DMS53 (cell line): ENCODE measurements around the gene MYO5A.
"Not testable (repeated sequence)": the region's sequence is repeated elsewhere in the genome, so short reads cannot be mapped to it uniquely, and the experiment has no call there.

Experiments
- DNase-seq: peaks from one replicate; lab custom pipeline; 2025; lab: John Stamatoyannopoulos, UW

The MYO5A gene

DNA sequence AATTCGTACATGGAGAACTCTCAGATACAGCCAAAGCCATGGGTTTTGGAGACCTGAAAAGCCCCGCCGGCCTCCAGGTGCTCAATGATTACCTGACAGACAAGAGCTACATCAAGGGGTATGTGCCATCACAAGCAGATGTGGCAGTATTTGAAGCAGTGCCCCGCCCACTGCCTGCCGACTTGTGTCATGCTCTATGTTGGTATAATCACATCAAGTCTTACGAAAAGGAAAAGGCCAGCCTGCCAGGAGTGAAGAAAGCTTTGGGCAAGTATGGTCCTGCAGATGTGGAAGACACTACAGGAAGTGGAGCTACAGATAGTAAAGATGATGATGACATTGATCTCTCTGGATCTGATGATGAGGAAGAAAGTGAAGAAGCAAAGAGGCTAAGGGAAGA, 23.5 kb downstream of the MYO5A start:
- no peak for DNase-seq

DNA sequence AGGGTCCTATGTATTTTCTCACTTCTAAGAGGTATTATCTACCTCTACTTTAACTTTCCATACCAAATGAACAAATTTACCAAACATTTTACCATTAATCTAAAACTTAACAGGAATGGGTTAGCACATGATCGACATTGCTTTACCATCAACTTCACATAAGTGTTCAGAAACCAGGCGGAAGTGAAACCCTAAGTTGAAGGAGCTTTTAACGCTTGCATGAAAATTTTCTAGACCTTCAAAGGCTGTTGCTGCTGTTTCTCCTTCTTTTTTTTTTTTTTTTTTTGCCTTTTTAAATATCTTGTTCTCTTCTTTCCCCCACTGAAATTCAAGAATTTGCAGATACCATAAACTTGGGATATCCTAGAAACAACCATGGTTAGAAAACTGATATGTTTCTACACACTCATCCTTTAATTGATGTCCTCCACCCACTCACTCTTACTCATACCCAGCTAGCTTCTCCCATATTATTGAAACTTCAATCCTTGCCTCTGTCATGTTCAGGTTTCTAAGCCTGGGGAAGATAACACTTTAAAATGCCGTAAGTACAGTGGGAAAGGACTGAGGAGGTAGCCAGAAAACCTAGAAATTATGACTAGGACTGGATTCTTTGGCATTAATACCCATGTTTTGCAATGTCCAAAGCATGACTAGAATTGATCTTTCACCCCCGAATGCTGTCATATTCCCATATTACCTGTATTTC, 24.7 kb downstream of the MYO5A start:
- DNase-seq: no peak

DNA sequence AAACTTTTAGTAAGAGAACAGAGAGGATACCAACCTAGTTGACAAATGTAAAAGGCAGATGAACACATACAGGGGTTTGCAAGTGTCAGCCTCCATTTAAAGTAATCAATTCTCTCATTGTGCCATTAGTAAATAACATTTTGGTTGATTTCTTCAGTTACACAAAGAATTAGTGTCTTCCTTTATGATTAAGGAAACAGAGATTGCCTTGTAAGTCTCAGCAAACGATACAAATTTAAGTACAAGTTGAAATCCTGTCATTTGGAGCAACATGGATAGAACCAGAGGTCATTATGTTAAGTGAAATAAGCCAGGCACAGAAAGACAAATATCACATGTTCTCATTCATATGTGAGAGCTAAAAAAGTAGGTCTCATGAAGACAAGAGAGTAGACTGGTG, 26.1 kb downstream of the MYO5A start:
- no peak for DNase-seq

DNA sequence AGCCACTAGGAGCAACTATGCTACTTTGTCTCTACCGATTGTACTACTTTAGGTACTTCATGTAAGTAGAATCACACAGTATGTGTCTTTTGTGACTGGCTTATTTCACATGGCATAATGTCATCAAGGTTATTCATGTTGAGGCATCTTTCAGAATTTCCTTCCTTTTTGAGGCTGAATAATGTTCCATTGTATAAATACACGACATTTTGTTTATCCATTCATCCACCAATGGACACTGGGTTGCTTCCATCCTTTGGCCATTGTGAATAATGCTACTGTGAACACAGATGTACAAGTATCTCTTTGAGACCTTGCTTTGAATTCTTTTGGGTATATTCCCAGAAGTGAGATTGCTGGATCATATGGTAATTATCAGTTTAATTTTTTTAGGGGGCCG, 29.2 kb downstream of the MYO5A start:
- no peak for DNase-seq

DNA sequence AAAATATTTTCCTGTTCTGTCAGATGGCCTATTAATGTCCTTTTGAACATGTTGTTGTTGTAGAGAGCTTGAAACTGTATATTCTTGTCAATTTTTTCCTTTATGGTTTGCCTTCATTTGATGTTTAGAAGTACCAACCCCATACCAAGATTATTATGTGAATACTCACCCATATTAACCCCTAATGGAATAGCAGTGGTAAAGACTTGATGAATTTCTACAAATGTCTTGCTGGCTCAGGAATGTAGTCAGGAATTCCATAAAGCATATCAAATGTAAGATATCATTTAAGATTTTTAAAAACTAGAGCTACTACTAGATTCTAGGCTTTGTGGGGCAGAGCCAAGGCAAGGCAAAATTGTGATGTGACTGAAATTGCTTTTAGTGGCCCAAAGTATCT, 30.0 kb downstream of the MYO5A start:
- no peak for DNase-seq

DNA sequence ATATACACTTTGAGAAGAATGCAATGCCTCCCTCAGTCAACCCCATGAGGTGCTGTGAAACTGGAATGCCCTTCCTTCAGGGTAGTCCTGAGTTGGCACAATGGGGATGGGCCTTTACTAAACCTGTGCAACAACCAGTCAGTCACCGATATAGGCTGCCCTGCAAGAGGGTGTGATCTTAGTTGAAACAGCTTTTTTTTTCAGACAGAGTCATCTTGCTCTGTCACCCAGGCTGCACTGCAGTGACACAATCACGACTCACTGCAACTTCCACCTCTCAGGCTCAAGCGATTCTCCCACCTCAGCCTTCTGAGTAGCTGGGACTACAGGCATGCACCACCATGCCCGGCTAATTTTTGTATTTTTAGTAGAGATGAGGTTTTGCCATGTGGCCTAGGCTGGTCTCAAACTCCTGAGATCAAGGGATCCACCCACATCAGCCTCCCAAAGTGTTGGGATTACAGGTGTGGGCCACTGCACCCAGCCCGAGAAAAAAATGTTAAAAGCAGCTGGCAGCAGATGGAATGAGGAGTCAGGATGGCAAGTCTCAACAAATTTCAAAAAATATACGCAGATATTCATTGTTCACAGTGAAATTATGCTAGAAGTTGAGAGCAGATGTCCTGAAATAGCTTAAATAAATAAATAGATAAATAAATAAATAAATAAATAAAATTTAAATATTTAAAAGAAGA, 31.8 kb downstream of the MYO5A start:
- peak; percentile 33 for DNase-seq

DNA sequence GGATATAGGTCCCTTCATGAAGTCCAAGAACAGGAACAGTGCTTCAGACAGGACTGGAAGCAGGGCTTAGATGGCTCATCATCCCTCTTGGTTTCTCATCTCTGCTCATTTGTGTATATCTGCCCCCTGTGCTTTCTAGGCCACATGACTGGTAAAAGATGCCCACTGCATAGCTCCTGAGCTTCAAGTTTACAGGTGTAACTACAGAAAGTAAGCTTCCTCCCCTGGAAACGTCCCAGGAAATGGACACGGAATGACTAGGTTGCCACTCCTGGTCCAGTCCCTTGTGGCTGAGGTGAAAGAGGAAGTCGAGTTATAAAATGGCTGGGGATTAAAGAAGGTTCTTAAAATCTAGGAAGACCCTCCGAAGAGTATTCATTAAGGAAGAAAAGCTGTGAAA, 32.5 kb downstream of the MYO5A start:
- DNase-seq: no peak

DNA sequence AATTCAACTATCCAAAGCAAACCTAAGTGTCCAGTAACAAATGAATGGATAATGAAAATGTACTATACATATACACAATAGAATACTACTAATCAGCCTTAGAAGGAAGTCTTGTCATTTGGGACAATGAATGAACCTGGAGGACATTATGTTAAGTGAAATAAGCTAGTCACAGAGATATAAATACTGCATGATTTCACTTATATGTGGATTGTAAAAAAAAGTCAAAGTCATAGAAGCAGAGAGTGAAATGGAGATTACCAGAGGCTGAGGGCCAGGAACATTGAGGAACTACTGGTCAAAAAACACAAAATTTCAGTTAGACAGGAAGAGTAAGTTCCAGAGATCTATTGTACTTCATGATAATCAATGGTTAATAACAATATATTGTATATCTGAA, 33.6 kb downstream of the MYO5A start:
- no peak for DNase-seq

DNA sequence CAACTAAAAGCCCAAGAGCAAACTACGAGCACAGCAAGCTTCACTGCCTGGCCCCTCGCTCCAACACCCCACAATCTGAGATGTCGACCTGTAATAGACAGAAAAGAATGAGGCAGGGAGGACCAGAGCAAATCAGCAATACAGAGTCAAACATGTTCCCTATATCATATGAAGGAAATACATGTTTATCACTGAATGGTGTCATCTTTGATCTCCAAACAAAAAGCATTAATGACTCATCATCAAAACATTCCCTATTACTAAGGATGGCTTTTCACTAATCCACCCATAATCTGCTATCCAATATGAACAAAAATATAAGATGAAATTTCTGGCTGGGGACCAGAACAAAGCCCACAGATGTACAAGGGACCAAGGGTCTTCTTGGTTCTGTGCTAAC, 34.7 kb downstream of the MYO5A start:
- peak; percentile 19 for DNase-seq

DNA sequence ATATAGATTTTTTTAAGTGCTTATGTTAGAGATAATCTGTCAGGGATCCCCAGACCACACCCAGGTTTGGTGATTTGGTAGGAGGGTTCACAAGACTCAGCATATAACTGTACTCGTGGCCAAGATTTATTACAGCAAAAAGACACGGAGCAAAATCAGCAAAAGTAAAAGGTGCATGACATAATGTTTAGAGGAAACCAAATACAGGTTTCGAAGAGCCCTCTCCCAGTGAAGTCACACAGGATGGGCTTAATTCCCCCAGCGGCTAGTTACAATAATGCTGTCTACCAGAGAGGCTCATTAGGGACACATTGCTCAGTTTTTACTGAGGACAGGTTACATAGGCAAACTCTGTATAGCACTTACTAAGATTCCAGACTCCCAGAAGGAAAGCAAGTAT, 36.5 kb downstream of the MYO5A start:
- no peak for DNase-seq

DNA sequence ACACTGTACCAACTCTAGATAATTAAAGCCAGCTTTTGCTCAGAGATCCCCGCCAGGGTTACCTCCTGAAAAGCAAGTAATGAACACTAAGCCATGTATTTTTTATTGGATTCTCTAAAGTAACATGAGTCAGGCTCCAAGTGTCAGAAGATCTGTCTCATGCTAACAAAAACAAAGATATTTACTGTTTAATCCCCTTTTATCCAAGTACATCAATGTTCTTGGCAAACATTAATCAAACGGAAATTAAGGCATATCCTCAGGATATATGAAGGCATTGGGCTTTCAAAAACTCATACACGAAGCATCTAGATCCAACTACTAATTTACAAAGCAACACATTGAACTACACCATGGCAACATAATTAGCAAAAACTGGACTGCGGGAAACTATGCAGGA, 37.2 kb downstream of the MYO5A start:
- DNase-seq: no peak

DNA sequence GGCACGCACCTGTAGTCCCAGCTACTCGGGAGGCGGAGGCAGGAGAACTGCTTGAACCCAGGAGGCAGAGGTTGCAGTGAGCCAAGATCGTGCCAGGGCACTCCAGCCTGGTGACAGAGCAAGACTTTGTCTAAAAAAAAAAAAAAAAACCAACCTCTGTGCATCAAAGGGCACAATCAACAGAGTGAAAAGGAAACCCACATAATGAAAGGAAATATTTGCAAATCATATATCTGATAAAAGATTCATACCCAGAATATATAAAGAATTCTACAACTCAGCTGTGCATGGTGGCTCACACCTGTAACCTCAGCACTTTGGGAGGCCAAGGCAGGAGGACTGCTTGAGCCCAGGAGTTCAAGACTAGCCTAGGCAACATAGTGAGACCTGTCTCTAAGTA, 39.2 kb downstream of the MYO5A start:
- not testable (repeated sequence) for DNase-seq

DNA sequence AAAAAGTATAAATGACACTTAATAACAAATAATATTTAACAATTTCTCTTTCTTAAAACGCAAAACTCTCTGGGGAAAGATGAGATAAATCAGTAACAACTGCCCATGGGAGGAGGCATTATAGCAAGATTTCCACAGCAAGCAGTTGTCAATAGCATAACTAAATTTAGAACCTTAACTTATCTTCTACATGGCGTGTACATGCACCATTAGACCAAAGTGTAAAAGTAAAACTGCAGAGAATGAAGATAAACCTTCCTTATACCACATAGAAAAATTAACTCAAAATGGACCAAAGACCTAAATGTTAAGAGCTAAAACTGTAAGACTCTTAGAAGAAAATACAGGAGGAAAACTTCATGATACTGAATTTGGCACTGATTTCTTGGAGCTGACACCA, 39.9 kb downstream of the MYO5A start:
- no peak for DNase-seq

DNA sequence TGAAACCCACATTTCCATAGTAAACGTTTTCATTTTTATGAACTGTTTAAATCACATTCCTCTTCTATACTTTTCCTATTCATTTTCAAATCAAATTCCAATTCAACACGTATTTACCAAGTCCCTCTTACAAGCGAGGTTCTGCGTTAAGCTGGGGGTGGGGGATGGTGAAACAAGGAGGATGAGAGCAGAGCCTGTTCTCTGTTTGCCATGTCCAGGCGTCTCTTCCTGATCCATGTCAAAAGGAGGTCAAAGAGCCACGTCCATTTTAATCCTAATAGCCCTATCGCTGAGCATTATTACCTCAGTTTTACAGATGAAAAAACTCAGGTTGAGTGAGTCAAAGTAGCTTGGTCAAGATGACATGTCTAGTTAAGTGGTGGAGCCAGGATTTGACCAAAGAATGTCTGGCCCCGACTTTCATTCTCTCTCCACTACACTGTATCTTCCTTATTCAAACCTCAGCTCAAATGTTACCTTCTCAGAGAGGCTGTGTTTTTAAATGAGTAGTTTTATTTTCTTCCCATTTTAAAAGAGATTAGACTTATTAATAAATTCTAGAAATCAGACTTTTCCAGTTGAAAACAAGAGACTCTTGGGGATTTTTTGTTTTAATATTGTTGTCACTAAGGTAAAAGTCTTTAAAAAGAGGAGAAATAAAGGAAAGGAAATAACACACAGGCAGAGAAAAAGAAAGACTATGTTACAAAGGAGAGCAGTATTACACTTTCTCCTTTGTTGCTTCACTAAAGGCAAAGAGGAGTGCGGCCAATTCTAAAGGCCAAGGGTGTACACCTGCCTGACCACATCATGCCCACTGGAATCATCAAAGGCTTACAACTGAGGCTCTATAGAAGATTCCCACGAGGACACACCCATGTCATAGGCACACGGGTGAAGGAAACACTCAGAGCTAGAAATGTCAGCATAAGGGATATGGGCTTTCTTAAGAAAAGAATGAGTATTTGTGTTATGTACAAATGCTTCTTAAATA, 42.4 kb downstream of the MYO5A start:
- no peak for DNase-seq

DNA sequence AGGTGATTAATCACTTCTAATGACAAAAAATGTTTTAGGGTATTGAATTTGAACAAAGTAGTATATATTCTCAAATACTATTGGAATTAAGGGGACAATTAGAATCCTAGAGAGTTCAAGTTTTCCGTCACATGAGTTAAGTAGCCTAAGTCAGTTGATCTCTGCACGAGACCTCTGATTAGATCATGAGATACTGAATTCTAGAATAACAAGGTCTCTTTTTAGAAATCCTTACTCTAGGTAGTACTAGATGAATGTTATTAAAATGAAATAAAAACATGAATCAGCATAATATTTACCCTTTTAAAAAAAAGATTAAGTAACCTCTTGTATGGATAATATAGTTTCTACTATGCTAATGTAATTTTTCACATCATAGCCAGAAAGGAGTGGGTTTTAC, 43.4 kb downstream of the MYO5A start:
- DNase-seq: no peak

DNA sequence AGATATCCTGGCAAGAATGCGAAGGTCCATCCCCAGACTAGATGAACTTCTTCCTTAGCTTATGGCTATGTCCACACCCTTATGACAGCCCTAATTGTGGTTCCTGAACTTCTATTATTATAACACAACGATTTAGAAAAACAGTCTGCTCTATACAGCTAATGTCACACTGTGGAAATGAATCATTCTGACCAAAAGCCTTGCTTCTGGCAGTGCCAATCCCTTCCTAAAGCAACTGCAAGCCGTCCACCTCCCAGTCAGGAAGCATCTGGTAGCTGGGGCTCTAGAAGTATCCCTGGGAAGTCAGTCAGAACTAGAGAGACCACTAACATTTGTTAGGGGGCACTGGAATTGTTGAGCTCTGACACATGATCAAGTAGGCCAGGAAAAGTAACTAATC, 45.0 kb downstream of the MYO5A start:
- no peak for DNase-seq

DNA sequence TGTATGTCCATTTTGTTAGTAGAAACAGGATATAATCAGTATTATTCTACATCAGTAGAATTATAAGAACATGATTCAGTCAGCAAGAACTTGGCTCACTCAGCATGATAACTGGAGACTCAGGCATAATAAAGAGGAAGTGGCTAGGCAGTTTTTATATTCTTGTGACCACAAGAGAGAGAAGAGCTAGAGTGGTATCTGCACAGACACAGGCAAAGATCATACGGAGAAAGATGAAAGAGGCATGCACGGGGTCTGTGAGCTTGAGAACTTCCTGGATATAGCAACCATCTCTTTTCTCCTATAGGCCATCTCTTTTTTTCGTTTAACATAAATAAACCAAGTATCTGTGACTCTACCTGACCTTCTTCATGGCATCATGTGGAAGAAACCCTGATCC, 46.8 kb downstream of the MYO5A start:
- no peak for DNase-seq

DNA sequence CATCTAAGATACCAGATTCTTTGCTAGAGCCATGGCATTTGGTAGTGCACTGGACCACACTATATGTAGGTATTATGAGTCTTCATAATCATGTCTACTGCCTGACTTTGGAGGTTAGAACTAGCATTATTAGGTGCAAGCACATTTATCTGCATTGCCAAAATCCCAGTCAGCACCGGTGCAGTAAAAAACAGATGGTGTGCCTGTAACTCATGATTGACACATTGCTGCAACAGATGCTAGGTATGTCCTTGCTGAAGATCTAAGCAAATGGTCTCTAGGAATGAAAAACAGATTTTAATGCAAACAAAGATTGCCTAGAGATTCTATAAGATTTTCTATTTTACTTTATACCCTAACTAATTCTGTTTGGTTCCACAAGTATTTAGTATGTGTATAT, 47.7 kb downstream of the MYO5A start:
- DNase-seq: no peak

DNA sequence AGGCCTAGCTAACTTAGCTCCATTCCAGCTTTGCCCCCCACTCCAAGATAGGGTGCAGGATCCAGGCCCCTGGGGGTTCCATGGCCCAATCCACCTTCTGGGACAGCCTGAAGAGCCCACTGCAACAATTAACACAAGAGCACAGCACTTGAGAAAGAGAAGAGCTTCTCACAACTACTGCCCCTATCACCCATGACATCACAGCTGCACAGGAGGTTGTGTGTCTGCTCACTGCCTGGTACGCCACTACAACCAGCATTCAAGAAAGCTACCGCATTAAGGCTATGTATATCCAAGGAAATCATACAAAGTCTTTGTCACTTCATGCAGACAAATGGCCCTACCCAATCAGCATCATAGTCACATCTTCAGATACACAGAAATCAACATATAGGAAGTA, 62.0 kb downstream of the MYO5A start:
- no peak for DNase-seq

DNA sequence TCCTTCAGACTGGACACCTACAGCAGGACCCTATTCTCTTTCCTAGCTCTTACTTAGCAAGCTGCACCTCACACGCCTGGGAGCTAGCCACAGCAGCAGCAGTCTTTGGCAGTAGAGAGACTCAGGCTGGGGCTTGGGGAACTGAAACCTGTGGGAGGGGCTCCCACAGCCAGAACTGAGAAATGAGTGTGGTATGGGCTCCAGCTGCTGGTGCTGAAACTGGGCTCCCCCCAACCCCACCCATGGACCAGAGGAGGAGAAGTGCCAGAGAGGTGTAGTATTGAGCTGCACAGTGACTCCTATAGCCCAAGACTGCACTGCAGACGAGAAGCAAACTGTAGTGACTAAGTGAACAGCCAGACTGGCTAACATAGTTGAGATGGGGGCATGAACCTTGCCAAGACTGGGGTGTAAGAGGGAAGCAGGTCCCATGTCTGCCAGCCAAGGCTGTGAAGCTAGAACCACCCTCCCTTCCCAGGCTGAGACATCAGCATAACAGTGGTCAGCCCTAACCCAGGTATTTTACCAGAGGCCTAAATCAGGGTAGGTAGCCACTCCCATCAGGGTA, 62.5 kb downstream of the MYO5A start:
- no peak for DNase-seq

DNA sequence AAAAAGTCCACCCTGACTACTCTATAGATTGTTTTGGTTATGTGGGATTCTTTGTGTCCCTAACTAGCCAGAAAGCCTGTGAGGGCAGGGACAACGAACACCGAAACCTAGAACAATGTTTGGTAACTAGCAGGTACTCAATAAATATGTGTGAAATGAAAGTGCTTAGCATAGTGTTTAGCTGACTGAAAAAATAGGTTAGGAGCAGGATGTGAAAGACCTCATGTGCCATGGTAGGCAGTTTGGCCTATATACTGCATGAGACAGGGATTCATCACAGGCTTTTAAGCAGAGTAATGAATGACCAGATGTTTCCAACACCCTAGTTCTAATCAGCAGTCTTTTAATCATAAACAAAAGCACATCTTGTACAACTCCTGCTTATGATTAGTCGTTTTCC, 64.2 kb downstream of the MYO5A start:
- DNase-seq: no peak

DNA sequence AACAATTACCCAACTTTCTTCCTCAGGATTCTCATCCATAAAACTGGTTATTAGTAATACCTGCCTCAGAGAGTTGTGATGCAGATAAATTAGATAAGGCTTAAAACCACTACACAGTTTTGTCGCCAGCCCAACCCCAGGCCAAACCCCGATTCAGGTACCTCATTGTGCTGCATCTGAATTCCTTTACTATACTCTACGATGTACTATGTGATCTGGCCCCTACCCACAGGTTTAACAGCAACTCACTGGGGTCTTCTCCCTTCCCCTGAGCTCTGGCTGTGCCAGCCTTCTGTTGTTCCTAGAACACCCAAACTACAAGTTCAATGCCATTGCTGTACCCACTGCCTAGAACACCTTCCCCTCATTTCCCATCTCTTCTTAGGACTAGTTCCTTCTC, 64.6 kb downstream of the MYO5A start:
- DNase-seq: no peak
